Fibroblast of skin of back (primary cell): ENCODE results near the gene SLC38A8. TPM values are rescaled to one million over a fixed set of nuclear protein-coding genes. Genes with fewer than 3 reads are reported as not detected.

Experiments
- DNase-seq: peaks from one replicate; pipeline ENCODE4 v3.0.0-alpha.2; 2013
- polyA plus RNA-seq, 2 experiments: library from polyadenylated mRNA; unstranded; fragments of 120-200 nt; gene quantifications; one replicate each; pipeline ENCODE4 v1.2.1, GENCODE V29; 2013; ENCODE audit not compliant: insufficient read length in 2 of 2

The SLC38A8 gene
- polyA plus RNA-seq (2013, experiment 1 of 2; ENCODE audit: insufficient read length): not detected
- polyA plus RNA-seq (2013, experiment 2 of 2; ENCODE audit: insufficient read length): not detected

- DNase-seq: no peak
Measured at GRCh38 chr16:84042308-84042878, at the start of gene SLC38A8. Gene SLC38A8, minus strand, starts transcription at chr16:84042795. Its CDS starts 638 bp downstream, at chr16:84042157.

- DNase-seq: no peak
Measured at GRCh38 chr16:84091460-84091859, 48.9 kb upstream of the SLC38A8 start.

- no peak for DNase-seq
Measured at GRCh38 chr16:84090211-84090610, 47.6 kb upstream of the SLC38A8 start.

- DNase-seq: no peak
Measured at GRCh38 chr16:84088695-84089395, 46.2 kb upstream of the SLC38A8 start.

- no peak for DNase-seq
Measured at GRCh38 chr16:84087466-84088151, 45.0 kb upstream of the SLC38A8 start.

GRCh38 chr16:84087001-84087400 is 44.4 kb upstream of the SLC38A8 start:
- no peak for DNase-seq

- no peak for DNase-seq
Measured at GRCh38 chr16:84086341-84086740, 43.7 kb upstream of the SLC38A8 start.

GRCh38 chr16:84085773-84086172 is 43.2 kb upstream of the SLC38A8 start:
- no peak for DNase-seq

GRCh38 chr16:84085271-84085667 is 42.7 kb upstream of the SLC38A8 start:
- no peak for DNase-seq

GRCh38 chr16:84084570-84085270 is 42.1 kb upstream of the SLC38A8 start:
- DNase-seq: peak; percentile 48

- DNase-seq: no peak
Measured at GRCh38 chr16:84082835-84083569, 40.4 kb upstream of the SLC38A8 start.

GRCh38 chr16:84082110-84082509 is 39.5 kb upstream of the SLC38A8 start:
- DNase-seq: no peak

GRCh38 chr16:84081446-84081989 is 38.9 kb upstream of the SLC38A8 start:
- DNase-seq: no peak

- DNase-seq: no peak
Measured at GRCh38 chr16:84080813-84081212, 38.2 kb upstream of the SLC38A8 start.

- DNase-seq: no peak
Measured at GRCh38 chr16:84080378-84080777, 37.8 kb upstream of the SLC38A8 start.

GRCh38 chr16:84079664-84080063 is 37.1 kb upstream of the SLC38A8 start:
- no peak for DNase-seq

- DNase-seq: no peak
Measured at GRCh38 chr16:84075376-84075775, 32.8 kb upstream of the SLC38A8 start.

GRCh38 chr16:84074721-84075120 is 32.1 kb upstream of the SLC38A8 start:
- no peak for DNase-seq

GRCh38 chr16:84072014-84072413 is 29.4 kb upstream of the SLC38A8 start:
- peak; percentile 9 for DNase-seq

- no peak for DNase-seq
Measured at GRCh38 chr16:84071121-84071520, 28.5 kb upstream of the SLC38A8 start.

- DNase-seq: no peak
Measured at GRCh38 chr16:84069540-84069939, 26.9 kb upstream of the SLC38A8 start.
